Measurements from ENCODE around the gene DCAF12.
"Not testable (repeated sequence)": the region's sequence is repeated elsewhere in the genome, so short reads cannot be mapped to it uniquely, and the experiment has no call there.

Gene DCAF12

GRCh38 chr9:34059281-34059680, 67.2 kb downstream of the DCAF12 start:
- no peak for DNase-seq

- DNase-seq = no peak
These were observed 76.7 kb downstream of the DCAF12 start for GRCh38 chr9:34049630-34050384.

- peak; percentile 95 for DNase-seq
These were observed 77.5 kb downstream of the DCAF12 start, which contains the start of gene UBAP2 for GRCh38 chr9:34048727-34049629. Gene UBAP2, minus strand, starts transcription at chr9:34048887. Its CDS starts 31,739 bp downstream, at chr9:34017148.

- DNase-seq = peak; percentile 34
These were observed 78.4 kb downstream of the DCAF12 start for GRCh38 chr9:34047864-34048726.

GRCh38 chr9:34046784-34047379, 79.6 kb downstream of the DCAF12 start:
- DNase-seq = no peak

- no peak for DNase-seq
These were observed 80.6 kb downstream of the DCAF12 start for GRCh38 chr9:34045903-34046302.

GRCh38 chr9:34042074-34042473, 84.4 kb downstream of the DCAF12 start:
- DNase-seq = not testable (repeated sequence)

GRCh38 chr9:34038851-34039250, 87.6 kb downstream of the DCAF12 start:
- not testable (repeated sequence) for DNase-seq

GRCh38 chr9:34037626-34038025, 88.9 kb downstream of the DCAF12 start:
- no peak for DNase-seq

GRCh38 chr9:34036625-34037024, 89.9 kb downstream of the DCAF12 start:
- no peak for DNase-seq
